HEK293T (cell line): ENCODE results near the gene CBFA2T2.

Experiments
- ARNT ChIP-seq: fragments of 450-650 bp; IDR thresholded peaks from 2 replicates; pipeline ENCODE4 v1.6.1; 2017; ENCODE audit warnings: mild to moderate bottlenecking
- BHLHE40 ChIP-seq: fragments of 450-650 bp; IDR thresholded peaks from 2 replicates; pipeline ENCODE4 v1.6.1; 2016; ENCODE audit warnings: mild to moderate bottlenecking, moderate library complexity, borderline replicate concordance
- ELF4 ChIP-seq: fragments of 450-650 bp; IDR thresholded peaks from 2 replicates; pipeline ENCODE4 v1.6.1; 2017; ENCODE audit warnings: antibody characterized with exemption
- FOXA1 ChIP-seq: fragments of 450-650 bp; IDR thresholded peaks from 2 replicates; pipeline ENCODE4 v1.6.1; 2016; ENCODE audit warnings: mild to moderate bottlenecking
- FOXM1 ChIP-seq: fragments of 450-650 bp; IDR thresholded peaks from 2 replicates; pipeline ENCODE4 v1.6.1; 2017; ENCODE audit warnings: mild to moderate bottlenecking, borderline replicate concordance
- PKNOX1 ChIP-seq: fragments of 450-650 bp; IDR thresholded peaks from 2 replicates; pipeline ENCODE4 v1.6.1; 2016
- SP1 ChIP-seq: fragments of 450-650 bp; IDR thresholded peaks from 2 replicates; pipeline ENCODE4 v1.6.1; 2017
- TARDBP ChIP-seq: fragments of 450-650 bp; IDR thresholded peaks from 2 replicates; pipeline ENCODE4 v1.6.1; 2016

GRCh38 chr20:33515569-33516216 lies 25.8 kb downstream of the CBFA2T2 start:
- TF ChIP-seq SP1 = no peak
- no peak for TF ChIP-seq FOXM1
- TF ChIP-seq BHLHE40 = no peak
- TF ChIP-seq PKNOX1 = no peak
- no peak for TF ChIP-seq ELF4
- no peak for TF ChIP-seq TARDBP
- TF ChIP-seq FOXA1 = no peak
- TF ChIP-seq ARNT = no peak
